Lower lobe of right lung (tissue), 2 donors: ENCODE results near the gene CCM2. TPM values are rescaled to one million over a fixed set of nuclear protein-coding genes. Genes with fewer than 3 reads are reported as not detected.
A peak's percentile ranks its signal among the peaks of the same experiment; 100 is the strongest.

Source experiments
- ATAC-seq, 2 donors: fragments of 200-7000 bp; cut with Tn5 transposase; one replicate each; pipeline ENCODE4 v1.9.1; 2020 to 2022; ENCODE audit warnings: mild to moderate bottlenecking in 2 of 2, moderate library complexity in 2 of 2
- DNase-seq: peaks from one replicate; pipeline ENCODE4 v3.0.0-alpha.2; 2020
- H3K27ac ChIP-seq: fragments of 200-600 bp; one replicate; pipeline ENCODE4 v1.8.0; 2022
- H3K27me3 ChIP-seq: fragments of 200-600 bp; one replicate; pipeline ENCODE4 v1.8.0; 2022; ENCODE audit warnings: low read depth
- H3K36me3 ChIP-seq: fragments of 200-600 bp; one replicate; pipeline ENCODE4 v1.8.0; 2022; ENCODE audit warnings: mild to moderate bottlenecking
- H3K4me1 ChIP-seq: fragments of 200-600 bp; one replicate; pipeline ENCODE4 v1.8.0; 2022
- H3K4me3 ChIP-seq: fragments of 200-600 bp; one replicate; pipeline ENCODE4 v1.8.0; 2022; ENCODE audit warnings: mild to moderate bottlenecking
- H3K9me3 ChIP-seq: fragments of 200-600 bp; one replicate; pipeline ENCODE4 v1.8.0; 2022
- intact Hi-C: fragments of 100-400 bp; cut with DNase I; formaldehyde crosslinking; loops from one replicate; pipeline ENCODE4 v1.11.0; 2022
- total RNA-seq: library from RNA; stranded (reverse); fragmentation: NEBNext Ultra II Directional; extraction: Animal tissue kit (Norgen Biotek cat#: 25700); gene quantifications from one replicate; pipeline ENCODE4 v1.2.1, GENCODE V29; 2021
- TF ChIP-seq, protein P1 (sequence below): fragments of 200-600 bp; IDR thresholded peaks from one replicate; pipeline ENCODE4 v1.8.0; 2022; ENCODE audit warnings: antibody characterized with exemption, mild to moderate bottlenecking
- donor health status: DM: no; HTN: yes; CAD: no; lungs with severe emphysema.

CCM2 gene
- total RNA-seq, 1 donor from 2014 or later: 45.7 TPM

DNA sequence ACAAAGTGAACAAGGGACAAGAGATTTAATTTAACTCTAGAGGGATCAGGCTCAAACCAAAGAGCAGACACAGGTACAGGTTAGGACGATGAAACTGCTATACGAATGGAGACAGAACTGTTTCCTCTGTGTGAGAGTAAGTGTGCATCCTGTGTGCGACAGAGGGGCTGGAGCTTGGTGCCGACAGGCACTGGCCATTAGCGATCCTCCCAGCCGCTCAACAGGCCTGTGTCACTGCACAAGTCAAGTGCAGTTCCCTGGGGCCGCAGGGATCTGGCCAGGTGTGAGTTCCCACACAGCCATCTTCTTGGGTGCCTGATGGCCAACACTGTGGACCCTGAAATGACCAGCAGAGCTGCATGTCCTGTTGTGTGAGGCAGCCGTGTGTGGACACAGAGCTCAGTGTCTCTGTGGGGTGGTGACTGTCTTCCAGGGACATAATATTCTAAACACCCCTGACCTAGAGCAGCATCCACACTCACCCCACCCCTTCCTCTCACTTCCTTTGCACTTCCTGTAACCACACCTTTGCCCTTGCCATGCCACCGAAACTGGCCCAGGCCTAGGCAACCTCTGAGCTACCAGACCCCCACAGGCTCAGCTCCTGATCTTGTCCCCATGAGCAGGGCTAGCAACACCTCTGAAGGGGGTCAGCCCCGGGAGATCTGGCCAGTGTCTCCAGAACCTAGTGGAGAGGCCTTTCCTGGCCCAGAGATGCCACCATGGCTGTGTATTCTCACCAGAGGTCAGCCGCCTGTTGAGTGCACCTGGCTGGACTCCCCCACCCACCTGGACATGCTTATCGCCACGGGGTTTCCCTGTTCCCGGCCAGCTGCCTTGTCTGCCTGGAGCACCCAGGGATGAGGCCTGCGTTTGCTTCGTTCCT lies 123.2 kb downstream of the CCM2 start:
- no peaks in the 10 kb centered on the region for H3K4me1 ChIP-seq
- intact Hi-C loops: no loop called here

DNA sequence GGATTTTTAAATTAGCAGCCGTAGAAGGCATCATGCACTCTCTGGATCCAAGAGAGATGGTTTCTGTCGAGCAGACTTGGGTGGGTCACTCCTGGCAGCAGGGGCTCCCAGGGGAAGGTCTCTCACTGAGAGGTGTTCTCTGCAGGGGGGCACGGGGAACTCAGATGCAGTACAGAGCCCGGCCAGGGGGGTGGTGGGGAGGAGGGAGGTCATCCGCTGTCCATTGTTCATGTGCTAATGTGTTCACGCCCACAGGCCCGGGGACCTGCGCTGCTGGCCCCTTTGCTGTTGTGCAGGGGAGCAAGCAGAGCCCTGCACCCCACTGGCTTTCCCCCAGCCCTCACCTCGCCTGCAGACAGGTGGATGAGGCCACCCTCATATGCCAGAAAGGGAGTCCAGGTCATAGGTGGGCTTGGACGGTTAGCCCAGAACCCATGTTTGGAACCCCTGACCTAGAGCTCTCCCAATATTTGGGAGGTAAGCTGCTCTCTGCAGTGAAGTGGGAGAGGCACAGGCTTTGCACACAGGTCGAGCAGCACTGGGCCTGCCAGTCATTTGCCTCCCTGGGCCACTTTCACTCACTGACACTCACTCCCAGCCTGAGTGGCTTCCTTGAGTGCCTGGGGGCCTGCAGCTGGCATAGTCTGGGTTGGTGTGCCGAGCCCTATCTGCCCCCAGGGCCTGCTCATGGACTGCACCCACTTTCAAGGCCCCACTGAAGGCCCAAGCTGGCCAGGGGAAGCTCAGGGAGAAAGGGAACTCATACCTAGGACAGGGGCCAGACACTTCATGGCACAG lies 124.1 kb downstream of the CCM2 start:
- peak in 1 of 2 donors; percentile 11 for ATAC-seq
- H3K9me3 ChIP-seq: no peaks in the 10 kb centered on the region
- no peak overlapping the region for H3K4me3 ChIP-seq
- intact Hi-C loops: no loop called here
- no peak overlapping the region for H3K27ac ChIP-seq
- DNase-seq: peak; percentile 40
- no peaks in the 10 kb centered on the region for H3K36me3 ChIP-seq
- no peaks in the 10 kb centered on the region for H3K4me1 ChIP-seq
- TF ChIP-seq, protein P1, sequence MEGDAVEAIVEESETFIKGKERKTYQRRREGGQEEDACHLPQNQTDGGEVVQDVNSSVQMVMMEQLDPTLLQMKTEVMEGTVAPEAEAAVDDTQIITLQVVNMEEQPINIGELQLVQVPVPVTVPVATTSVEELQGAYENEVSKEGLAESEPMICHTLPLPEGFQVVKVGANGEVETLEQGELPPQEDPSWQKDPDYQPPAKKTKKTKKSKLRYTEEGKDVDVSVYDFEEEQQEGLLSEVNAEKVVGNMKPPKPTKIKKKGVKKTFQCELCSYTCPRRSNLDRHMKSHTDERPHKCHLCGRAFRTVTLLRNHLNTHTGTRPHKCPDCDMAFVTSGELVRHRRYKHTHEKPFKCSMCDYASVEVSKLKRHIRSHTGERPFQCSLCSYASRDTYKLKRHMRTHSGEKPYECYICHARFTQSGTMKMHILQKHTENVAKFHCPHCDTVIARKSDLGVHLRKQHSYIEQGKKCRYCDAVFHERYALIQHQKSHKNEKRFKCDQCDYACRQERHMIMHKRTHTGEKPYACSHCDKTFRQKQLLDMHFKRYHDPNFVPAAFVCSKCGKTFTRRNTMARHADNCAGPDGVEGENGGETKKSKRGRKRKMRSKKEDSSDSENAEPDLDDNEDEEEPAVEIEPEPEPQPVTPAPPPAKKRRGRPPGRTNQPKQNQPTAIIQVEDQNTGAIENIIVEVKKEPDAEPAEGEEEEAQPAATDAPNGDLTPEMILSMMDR: no peak
- no peaks in the 10 kb centered on the region for H3K27me3 ChIP-seq

More for the DNA sequence above, 123.2 kb downstream of the CCM2 start:
- H3K9me3 ChIP-seq: no peaks in the 10 kb centered on the region
- H3K27me3 ChIP-seq: no peaks in the 10 kb centered on the region
- TF ChIP-seq, protein P1: no peak
- H3K36me3 ChIP-seq: no peaks in the 10 kb centered on the region
- no peak overlapping the region for H3K4me3 ChIP-seq
- no peak overlapping the region for H3K27ac ChIP-seq
- ATAC-seq: no peak
- DNase-seq: peak; percentile 37

DNA sequence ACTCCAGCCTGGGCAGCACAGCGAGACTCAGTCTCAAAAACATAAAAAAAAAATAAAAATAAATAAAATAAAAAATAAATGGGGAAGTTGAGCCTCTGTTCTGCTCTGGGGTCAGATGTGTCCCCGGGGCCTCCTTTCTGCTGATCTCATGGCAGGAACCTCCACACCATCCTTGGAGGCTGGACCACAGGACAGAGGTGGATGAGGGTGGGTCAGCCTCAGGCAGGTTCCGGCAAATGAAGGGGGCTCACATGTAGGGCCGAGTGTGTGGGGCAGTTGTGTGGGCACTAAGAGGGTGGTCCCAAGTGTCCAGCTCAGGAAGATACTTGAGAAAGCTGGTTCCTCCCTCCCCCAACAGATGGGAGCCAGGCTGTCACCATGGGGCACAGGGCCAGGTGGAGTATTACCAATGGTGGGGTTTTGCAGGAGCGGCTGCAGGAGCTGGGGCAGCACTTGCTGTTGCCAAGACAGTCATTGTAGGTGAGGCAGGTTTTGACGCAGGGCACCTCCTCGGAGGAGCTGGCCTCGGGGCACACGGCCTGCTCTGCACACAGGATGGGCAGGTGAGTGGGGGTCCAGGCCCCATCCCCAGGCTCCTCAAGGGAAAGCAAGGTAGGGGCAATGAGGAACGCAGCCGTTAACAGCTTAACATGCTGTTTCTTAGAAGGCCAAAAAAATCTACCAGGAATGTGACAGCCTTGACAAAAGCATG lies 125.3 kb downstream of the CCM2 start:
- Histone ChIP-seq H3K36me3 (no peaks in the 10 kb centered on the region), H3K27me3 (no peaks in the 10 kb centered on the region), H3K4me3 (no peak overlapping the region), H3K4me1 (no peaks in the 10 kb centered on the region), H3K9me3 (no peaks in the 10 kb centered on the region), H3K27ac (no peak overlapping the region)
- TF ChIP-seq, protein P1: no peak
- no peak for ATAC-seq
- intact Hi-C loops: no loop called here
- DNase-seq: no peak

Other genes with a start within 250 kb of the CCM2 start
- 964 TPM for gene PPIA, start 203.5 kb upstream of the CCM2 start, total RNA-seq
- gene H2AZ2, start 152.1 kb upstream of the CCM2 start, total RNA-seq: 139 TPM
- gene PURB, start 114.7 kb upstream of the CCM2 start, total RNA-seq: 23.9 TPM
- gene MYO1G, start 21.2 kb upstream of the CCM2 start, total RNA-seq: 36.3 TPM
- 2.5 TPM for gene NACAD, start 88.8 kb downstream of the CCM2 start, total RNA-seq
- gene TBRG4, start 111.5 kb downstream of the CCM2 start, total RNA-seq: 54.3 TPM
- 183 TPM for gene RAMP3, start 157.6 kb downstream of the CCM2 start, total RNA-seq